IgD-negative memory B cell (primary cell): ENCODE data around the gene STK25. TPM values are rescaled to one million over a fixed set of nuclear protein-coding genes. Genes with fewer than 3 reads are reported as not detected.
A peak's percentile ranks its signal among the peaks of the same experiment; 100 is the strongest.
"Not testable (repeated sequence)": the region's sequence is repeated elsewhere in the genome, so short reads cannot be mapped to it uniquely, and the experiment has no call there.

ENCODE experiments used
- H3K27ac Mint-ChIP-seq, 3 donors: one replicate each; pipeline ENCODE4 v1.8.0; 2020 to 2022; ENCODE audit warnings: mild to moderate bottlenecking in 3 of 3, mixed read lengths in 3 of 3, moderate library complexity in 1 of 3
- H3K27me3 Mint-ChIP-seq: one replicate; pipeline ENCODE4 v1.8.0; 2021; ENCODE audit warnings: mixed read lengths
- H3K36me3 Mint-ChIP-seq: one replicate; pipeline ENCODE4 v1.8.0; 2020; ENCODE audit warnings: mild to moderate bottlenecking, mixed read lengths
- H3K4me1 Mint-ChIP-seq, 3 donors: one replicate each; pipeline ENCODE4 v1.8.0; 2020 to 2022; ENCODE audit warnings: mixed read lengths in 3 of 3, mild to moderate bottlenecking in 1 of 3
- H3K4me3 Mint-ChIP-seq, 4 donors: one replicate each; pipeline ENCODE4 v1.8.0; 2020 to 2022; ENCODE audit warnings: mild to moderate bottlenecking in 4 of 4, mixed read lengths in 4 of 4, moderate library complexity in 3 of 4
- H3K9me3 Mint-ChIP-seq, 3 donors: one replicate each; pipeline ENCODE4 v1.8.0; 2020 to 2021; ENCODE audit warnings: mixed read lengths in 3 of 3, mild to moderate bottlenecking in 1 of 3
- polyA plus RNA-seq: library from polyadenylated mRNA; unstranded; fragments of 300-500 nt; fragmentation: Illumina TruSeq; gene quantifications from one replicate; pipeline ENCODE4 v1.2.3, GENCODE V29; 2021

The STK25 gene
- polyA plus RNA-seq, 1 donor from 2014 or later: 90.5 TPM

DNA sequence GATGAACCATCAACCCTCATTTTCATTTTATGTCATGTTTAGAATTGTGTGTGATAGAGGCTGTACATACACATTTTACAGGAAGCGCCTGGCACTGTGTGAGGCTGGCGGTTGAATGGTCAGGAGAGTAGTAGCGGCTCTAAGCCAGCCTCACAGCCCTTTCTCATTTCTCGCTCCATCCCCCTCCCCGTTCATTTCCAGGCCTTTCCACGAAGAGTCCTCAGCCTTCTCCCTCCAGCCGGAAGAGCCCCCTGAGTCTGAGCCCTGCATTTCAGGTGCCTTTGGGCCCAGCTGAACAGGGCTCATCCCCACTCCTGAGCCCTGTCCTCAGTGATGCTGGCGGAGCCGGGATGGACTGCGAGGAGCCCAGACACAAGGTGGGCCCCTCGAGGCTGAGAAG lies 51.8 kb downstream of the STK25 start:
- Mint-ChIP-seq H3K4me3 (no peak overlapping the region), H3K36me3 (peaks cover 1% of the 10 kb centered on the region), H3K27ac (peak overlapping the region in 1 of 3 donors; percentile 53), H3K4me1 (peaks cover 0 to 3% (median 0%) of the 10 kb centered on the region in 3 donors), H3K9me3 (no peaks in the 10 kb centered on the region), H3K27me3 (no peaks in the 10 kb centered on the region)

DNA sequence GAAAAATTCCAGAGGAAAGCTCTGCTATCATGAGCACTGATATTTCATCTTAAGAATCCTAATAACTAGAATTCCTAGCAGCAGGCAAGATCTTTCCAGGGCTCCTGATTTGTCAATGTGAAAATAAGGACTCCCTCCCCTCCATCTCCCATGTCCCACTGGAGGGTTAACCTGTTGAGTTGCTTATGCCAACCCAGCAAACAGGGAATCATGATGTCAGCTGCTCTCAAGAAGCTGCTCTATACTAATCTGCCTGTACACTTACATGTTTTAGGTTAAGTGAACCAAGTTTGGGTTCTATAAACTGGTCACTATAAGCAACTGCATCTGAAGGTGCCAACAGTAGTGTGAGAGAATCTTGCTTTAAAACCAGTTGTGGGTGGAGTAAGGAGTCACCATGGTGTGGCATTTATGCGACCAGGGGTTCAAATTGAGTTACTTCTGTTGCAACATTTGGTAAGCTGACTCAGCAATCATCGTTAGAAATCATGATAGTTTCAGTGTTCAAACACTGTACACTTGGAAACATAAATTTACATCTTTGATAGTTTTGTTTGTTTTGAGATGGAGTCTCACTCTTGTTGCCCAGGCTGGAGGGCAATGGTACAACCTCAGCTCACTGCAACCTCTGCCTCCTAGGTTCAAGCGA lies 53.4 kb downstream of the STK25 start:
- Mint-ChIP-seq H3K9me3 (no peaks in the 10 kb centered on the region), H3K36me3 (peaks cover 1% of the 10 kb centered on the region), H3K27me3 (no peaks in the 10 kb centered on the region), H3K4me1 (peaks cover 0 to 2% (median 0%) of the 10 kb centered on the region in 3 donors), H3K27ac (no peak overlapping the region), H3K4me3 (no peak overlapping the region)

DNA sequence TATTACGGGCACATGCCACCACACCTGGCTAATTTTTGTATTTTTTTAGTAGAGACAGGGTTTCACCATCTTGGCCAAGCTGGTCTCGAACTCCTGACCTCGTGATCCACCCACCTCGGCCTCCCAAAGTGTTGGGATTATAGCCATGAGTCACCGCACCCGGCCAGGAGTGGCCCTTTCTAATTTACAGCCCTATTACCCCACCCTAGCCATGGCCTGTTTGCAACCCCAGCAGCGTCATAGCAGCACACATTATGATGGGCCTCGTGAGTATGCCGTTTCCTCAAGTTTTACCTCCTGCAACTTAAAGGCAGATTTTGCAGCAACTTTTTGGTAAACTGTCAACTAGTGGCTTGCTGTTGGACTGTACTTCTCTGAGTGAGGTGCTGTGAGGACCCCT lies 54.5 kb downstream of the STK25 start:
- H3K27ac Mint-ChIP-seq, H3K4me3 Mint-ChIP-seq, H3K4me1 Mint-ChIP-seq, H3K36me3 Mint-ChIP-seq, H3K27me3 Mint-ChIP-seq, H3K9me3 Mint-ChIP-seq: not testable (repeated sequence)

DNA sequence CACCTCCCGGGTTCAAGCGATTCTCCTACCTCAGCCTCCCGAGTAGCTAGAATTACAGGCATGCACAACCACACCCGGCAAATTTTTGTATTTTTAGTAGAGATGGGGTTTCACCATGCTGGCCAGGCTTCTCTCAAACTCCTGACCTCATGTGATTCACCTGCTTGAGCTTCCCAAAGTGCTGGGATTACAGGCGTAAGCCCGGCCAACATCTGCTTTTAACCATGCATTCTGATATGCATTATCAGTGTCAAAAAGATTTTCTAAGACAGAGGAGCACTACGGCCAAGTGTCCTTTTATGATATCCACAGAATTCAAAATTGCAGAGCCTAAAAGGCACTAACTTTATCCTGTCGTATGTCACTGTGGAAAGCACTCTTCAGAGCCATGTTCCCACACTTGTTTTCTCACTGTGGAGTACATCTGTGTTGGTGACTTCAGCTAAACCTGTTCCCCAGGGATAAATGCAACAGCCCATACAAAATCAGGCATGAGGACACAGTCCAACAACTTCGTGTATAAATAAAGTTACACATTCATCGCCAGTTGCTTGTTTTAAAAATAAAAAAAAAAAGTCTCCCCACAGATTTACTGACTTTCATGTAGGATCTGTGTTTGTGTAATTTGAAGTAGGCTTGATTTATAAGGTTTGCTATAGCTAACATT lies 56.4 kb downstream of the STK25 start:
- Mint-ChIP-seq H3K36me3 (peaks cover 6% of the 10 kb centered on the region), H3K9me3 (no peaks in the 10 kb centered on the region), H3K27ac (no peak overlapping the region), H3K4me1 (no peaks in the 10 kb centered on the region), H3K4me3 (no peak overlapping the region), H3K27me3 (no peaks in the 10 kb centered on the region)

DNA sequence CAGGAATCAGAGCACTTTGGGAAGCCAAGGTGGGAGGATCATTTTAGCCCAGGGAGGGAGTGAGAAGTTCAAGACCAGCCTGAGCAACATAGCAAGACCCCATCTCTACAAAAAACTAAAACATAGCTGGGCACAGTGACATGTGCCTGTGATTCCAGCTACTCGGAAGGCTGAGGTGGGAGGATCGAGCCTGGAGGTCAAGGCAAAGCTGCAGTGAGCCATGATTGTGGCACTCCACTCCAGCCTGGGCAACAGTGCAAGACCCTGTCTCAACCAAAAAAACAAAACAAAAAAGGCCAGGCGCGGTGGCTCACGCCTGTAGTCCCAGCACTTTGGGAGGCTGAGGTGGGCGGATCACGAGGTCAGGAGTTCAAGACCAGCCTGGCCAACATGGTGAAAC lies 58.3 kb downstream of the STK25 start:
- H3K9me3 Mint-ChIP-seq, H3K4me1 Mint-ChIP-seq, H3K36me3 Mint-ChIP-seq, H3K27ac Mint-ChIP-seq, H3K27me3 Mint-ChIP-seq, H3K4me3 Mint-ChIP-seq: not testable (repeated sequence)

DNA sequence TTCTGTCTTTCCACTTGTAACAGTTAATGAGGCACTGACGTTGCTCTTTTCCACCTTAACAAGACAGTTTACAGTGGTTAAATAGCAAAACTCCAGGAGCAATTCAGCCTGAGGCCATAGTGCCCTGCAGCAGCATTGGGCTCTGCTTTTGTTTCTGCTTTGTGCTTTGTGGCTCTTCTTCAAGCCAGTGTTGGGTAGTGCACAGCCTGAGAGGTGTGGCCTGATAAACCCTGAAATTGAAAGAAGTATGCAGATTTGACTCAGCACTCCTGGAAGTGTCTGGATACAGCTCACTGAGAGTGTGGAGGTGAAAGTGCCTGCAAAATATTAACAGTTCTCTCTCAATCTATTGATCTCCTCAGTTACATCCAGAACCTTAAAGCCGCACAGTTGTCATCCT lies 63.0 kb downstream of the STK25 start:
- Mint-ChIP-seq H3K4me1 (peaks cover 7 to 15% (median 11%) of the 10 kb centered on the region in 3 donors), H3K9me3 (no peaks in the 10 kb centered on the region), H3K36me3 (peaks cover 24% of the 10 kb centered on the region), H3K4me3 (no peak overlapping the region), H3K27ac (no peak overlapping the region), H3K27me3 (peaks cover 1% of the 10 kb centered on the region)

DNA sequence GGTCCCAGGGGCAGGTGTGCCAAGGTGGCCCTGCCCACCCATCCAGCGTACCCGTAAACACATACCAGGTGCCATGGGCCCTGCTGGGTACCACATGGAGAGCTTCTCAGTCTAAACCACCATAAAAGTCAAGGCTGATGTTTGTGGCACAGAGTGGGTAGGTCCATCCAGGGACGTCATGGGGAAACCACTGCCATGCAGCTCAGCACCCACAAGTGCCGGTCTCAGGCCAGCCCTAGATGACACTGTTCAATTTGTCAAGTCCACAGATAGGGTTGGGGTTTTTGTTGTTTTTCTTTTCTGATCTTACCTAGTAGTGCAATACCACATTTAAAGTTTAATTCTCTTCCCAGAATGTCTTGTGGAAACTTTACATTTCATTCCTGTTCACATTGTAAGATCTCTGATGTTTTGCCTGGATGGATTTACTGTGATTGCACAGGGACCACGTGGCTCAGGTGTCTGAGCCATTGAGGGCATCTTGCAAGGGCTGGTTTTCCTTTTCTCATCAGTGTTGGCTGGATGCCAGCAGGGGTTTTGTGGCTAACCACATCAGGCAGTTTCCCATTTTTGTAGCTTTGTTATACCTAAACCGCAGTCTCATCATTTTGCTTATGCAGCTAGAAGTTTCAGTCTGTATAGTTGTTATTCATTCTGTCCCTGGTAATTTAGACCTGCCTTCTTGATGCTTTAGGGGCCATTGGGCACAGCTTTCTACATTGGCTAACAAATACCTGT lies 64.7 kb downstream of the STK25 start:
- Mint-ChIP-seq H3K4me1 (peaks cover 7 to 15% (median 11%) of the 10 kb centered on the region in 3 donors), H3K27ac (peak overlapping the region; percentile 54 to 87 (median 61)), H3K27me3 (peaks cover 1% of the 10 kb centered on the region), H3K9me3 (no peaks in the 10 kb centered on the region), H3K4me3 (peak overlapping the region in 3 of 4 donors; percentile 38 to 66 (median 38)), H3K36me3 (peaks cover 24% of the 10 kb centered on the region)

Other genes with a start within 250 kb of the STK25 start
- gene HDLBP, start 192.9 kb downstream of the STK25 start, polyA plus RNA-seq: 55.3 TPM
- gene SEPTIN2, start 192.7 kb downstream of the STK25 start, polyA plus RNA-seq: 134 TPM
- gene FARP2, start 152.3 kb downstream of the STK25 start, polyA plus RNA-seq: 21.9 TPM
- gene BOK, start 50.2 kb upstream of the STK25 start, polyA plus RNA-seq: 0.08 TPM
- gene THAP4, start 128.6 kb upstream of the STK25 start, polyA plus RNA-seq: 39.6 TPM
- 59.3 TPM for gene ATG4B, start 129.1 kb upstream of the STK25 start, polyA plus RNA-seq
- 40.5 TPM for gene DTYMK, start 178.2 kb upstream of the STK25 start, polyA plus RNA-seq
- gene ING5, start 193.5 kb upstream of the STK25 start, polyA plus RNA-seq: 34.0 TPM
- 7.7 TPM for gene D2HGDH, start 226.0 kb upstream of the STK25 start, polyA plus RNA-seq